KMS-11 (cell line): ENCODE data around the gene STK36.

Source experiments
- H2AFZ ChIP-seq: fragments of 200-600 bp; sonication (generic); 2 replicates; pipeline ENCODE4 v1.6.1; 2016; ENCODE audit warnings: antibody characterized with exemption, mixed run types, low read depth
- H3K27ac ChIP-seq: fragments of 200-600 bp; sonication (generic); 2 replicates; pipeline ENCODE4 v1.6.1; 2016; ENCODE audit warnings: mild to moderate bottlenecking, mixed run types
- H3K27me3 ChIP-seq: fragments of 200-600 bp; sonication (generic); 2 replicates; pipeline ENCODE4 v1.6.1; 2017; ENCODE audit warnings: mild to moderate bottlenecking, low read depth, mixed run types, moderate library complexity; ENCODE audit not compliant: insufficient read depth
- H3K36me3 ChIP-seq: fragments of 200-600 bp; sonication (generic); 2 replicates; pipeline ENCODE4 v1.6.1; 2017; ENCODE audit warnings: mild to moderate bottlenecking, mixed run types; ENCODE audit not compliant: insufficient read depth
- H3K4me1 ChIP-seq: fragments of 200-600 bp; sonication (generic); 2 replicates; pipeline ENCODE4 v1.6.1; 2016; ENCODE audit warnings: mild to moderate bottlenecking, low read depth, mixed run types; ENCODE audit not compliant: poor library complexity, severe bottlenecking
- H3K4me2 ChIP-seq: fragments of 200-600 bp; sonication (generic); 2 replicates; pipeline ENCODE4 v1.7.0; 2016; ENCODE audit warnings: mild to moderate bottlenecking, mixed run types
- H3K4me3 ChIP-seq: fragments of 200-600 bp; sonication (generic); IDR thresholded peaks from 2 replicates; pipeline ENCODE4 v1.6.1; 2017; ENCODE audit warnings: low read depth, low read length, mixed read lengths; ENCODE audit not compliant: insufficient read depth
- H3K79me2 ChIP-seq: fragments of 200-600 bp; sonication (generic); 2 replicates; pipeline ENCODE4 v1.6.1; 2016; ENCODE audit warnings: low read depth, mixed run types; ENCODE audit not compliant: insufficient read depth
- H3K9ac ChIP-seq: fragments of 200-600 bp; sonication (generic); 2 replicates; pipeline ENCODE4 v1.6.1; 2016; ENCODE audit warnings: mild to moderate bottlenecking, mixed run types
- H4K20me1 ChIP-seq: fragments of 200-600 bp; sonication (generic); 2 replicates; pipeline ENCODE4 v1.6.1; 2016; ENCODE audit warnings: mild to moderate bottlenecking, mixed run types; ENCODE audit not compliant: insufficient read depth
- TF ChIP-seq, protein P1 (sequence below): fragments of 200-600 bp; sonication (generic); conservative IDR thresholded peaks from 2 replicates; pipeline ENCODE4 v1.6.1; 2017; ENCODE audit warnings: low read depth, mild to moderate bottlenecking, antibody characterized with exemption, low read length, moderate library complexity, mixed read lengths

STK36 gene

DNA sequence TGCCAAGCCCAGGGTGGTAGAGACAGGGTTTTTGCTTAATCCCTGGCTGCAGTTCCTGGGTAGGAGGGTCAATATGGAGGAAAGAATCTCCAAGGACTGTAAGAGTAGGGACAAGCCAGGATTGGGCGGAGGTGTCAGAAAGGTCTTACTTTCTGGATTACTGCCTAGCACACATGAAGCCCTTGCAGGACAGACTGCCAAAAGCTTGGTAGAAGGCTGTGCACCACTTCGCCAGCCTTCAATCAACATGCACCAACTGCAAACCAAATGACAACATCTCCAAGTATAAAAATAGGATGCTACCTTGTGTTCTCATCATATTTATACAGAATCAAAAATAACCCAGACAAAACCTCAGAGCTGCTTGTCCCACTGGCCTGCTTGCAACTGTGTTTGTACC, 16.1 kb upstream of the STK36 start:
- Histone ChIP-seq H3K27me3 (no peaks in the 10 kb centered on the region), H3K9ac (no peak overlapping the region), H3K36me3 (0 out of 2 replicates have a peak, but pooled peaks cover 3% of the 10 kb centered on the region)

DNA sequence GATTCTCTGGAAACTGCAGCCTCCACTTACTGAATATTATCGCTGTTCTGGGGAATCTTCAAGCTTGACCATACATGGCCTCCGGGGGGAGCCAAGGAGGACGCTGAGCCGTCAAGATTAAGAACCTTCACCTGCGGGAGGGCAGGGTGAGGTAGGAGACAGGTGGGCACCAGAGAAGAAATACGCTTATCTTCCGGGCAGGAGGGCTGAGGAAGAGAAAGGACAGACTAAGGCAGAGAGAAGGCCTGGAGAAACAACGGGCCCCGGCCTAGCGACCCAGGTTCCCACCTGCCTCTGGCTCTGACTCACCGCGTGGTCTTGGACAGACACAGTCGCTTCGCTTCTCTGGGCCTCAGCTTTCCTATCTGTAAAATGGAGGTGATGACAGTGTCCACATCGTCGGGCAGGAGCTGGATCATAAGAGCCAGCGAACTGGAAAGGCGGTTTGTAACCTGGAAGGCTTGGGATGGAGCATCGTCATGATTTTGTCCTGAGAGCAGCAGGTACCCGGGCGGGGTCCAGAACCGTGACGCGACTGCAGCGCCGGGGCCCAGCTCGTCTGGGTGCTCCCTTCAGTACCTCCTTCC, 13.1 kb upstream of the STK36 start:
- peak overlapping the region; percentile 62 for H3K27ac ChIP-seq
- peaks cover 23% of the 10 kb centered on the region for H3K79me2 ChIP-seq
- H2AFZ ChIP-seq = peak overlapping the region; percentile 91
- TF ChIP-seq, protein P1, sequence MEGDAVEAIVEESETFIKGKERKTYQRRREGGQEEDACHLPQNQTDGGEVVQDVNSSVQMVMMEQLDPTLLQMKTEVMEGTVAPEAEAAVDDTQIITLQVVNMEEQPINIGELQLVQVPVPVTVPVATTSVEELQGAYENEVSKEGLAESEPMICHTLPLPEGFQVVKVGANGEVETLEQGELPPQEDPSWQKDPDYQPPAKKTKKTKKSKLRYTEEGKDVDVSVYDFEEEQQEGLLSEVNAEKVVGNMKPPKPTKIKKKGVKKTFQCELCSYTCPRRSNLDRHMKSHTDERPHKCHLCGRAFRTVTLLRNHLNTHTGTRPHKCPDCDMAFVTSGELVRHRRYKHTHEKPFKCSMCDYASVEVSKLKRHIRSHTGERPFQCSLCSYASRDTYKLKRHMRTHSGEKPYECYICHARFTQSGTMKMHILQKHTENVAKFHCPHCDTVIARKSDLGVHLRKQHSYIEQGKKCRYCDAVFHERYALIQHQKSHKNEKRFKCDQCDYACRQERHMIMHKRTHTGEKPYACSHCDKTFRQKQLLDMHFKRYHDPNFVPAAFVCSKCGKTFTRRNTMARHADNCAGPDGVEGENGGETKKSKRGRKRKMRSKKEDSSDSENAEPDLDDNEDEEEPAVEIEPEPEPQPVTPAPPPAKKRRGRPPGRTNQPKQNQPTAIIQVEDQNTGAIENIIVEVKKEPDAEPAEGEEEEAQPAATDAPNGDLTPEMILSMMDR = peak; percentile 65
- H3K4me2 ChIP-seq = peak overlapping the region; percentile 51
- H3K4me1 ChIP-seq = peaks cover 21% of the 10 kb centered on the region
- H3K9ac ChIP-seq = peak overlapping the region; percentile 88
- no peaks in the 10 kb centered on the region for H4K20me1 ChIP-seq
- H3K36me3 ChIP-seq = peaks cover 6% of the 10 kb centered on the region; the same call in 1 of the 2 replicates
- H3K4me3 ChIP-seq = no peak overlapping the region
- H3K27me3 ChIP-seq = no peaks in the 10 kb centered on the region

More for the DNA sequence above, 16.1 kb upstream of the STK36 start:
- no peak overlapping the region for H3K4me3 ChIP-seq
- peaks cover 23% of the 10 kb centered on the region for H3K79me2 ChIP-seq
- no peak overlapping the region for H2AFZ ChIP-seq
- no peak overlapping the region for H3K27ac ChIP-seq
- H3K4me2 ChIP-seq = no peak overlapping the region
- no peaks in the 10 kb centered on the region for H4K20me1 ChIP-seq
- TF ChIP-seq, protein P1 = no peak
- peaks cover 17% of the 10 kb centered on the region for H3K4me1 ChIP-seq

DNA sequence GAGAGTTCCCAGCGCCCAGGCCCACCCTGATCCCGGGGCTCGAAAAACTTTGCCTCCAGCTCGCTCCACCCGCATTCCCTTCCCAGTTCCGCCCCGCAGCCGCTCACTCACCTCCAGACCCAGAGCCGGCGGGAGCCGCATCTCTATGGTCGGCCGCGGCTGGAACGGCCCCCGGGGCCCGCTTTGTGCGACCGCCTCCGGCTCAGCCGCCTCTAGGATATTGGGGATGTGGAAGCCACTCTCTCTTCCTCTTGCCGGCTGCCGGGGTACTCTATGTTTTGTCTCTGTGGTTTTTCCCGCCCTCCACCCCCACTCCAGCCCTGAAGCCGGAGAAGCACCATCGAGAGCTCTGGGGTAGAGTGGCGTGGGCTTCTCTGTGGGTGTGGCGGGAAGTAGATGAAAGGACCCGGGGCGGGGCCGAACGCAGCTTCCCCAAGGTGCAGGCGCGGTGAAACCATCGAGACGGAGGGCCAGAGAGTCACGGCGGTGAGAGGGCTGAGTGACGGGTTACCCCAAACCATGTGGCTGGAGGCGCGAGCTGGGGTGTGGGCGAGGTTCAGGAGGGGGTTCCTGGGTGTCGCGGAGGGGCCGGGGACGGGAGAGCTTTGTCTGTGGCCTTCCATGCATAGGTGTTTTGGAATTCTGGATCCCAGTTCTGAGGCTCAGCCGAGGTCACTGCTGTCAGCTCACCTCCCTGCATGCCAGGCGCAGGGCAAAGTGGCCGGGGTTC, 12.5 kb upstream of the STK36 start, which contains the start of the genes BCS1L and ZNF142:
BCS1L (plus strand) TSS at position 426 of the 730 bp plus-strand sequence. CDS start 1,305 bp downstream, outside the sequence.
ZNF142 (minus strand) TSS at position 366 of the 730 bp plus-strand sequence. CDS start 3,194 bp downstream, outside the sequence.
- peaks cover 21% of the 10 kb centered on the region for H3K4me1 ChIP-seq
- H3K27ac ChIP-seq = peak within 1 kb of the TSS; percentile 62
- peak within 1 kb of the TSS; percentile 75 for H3K4me2 ChIP-seq
- H2AFZ ChIP-seq = peak within 1 kb of the TSS; percentile 91
- no peaks in the 10 kb centered on the region for H4K20me1 ChIP-seq
- peaks cover 6% of the 10 kb centered on the region; the same call in 1 of the 2 replicates for H3K36me3 ChIP-seq
- H3K4me3 ChIP-seq = no peak within 1 kb of the TSS
- peaks cover 23% of the 10 kb centered on the region for H3K79me2 ChIP-seq
- H3K27me3 ChIP-seq = no peaks in the 10 kb centered on the region
- TF ChIP-seq, protein P1 = no peak
- peak within 1 kb of the TSS; percentile 88 for H3K9ac ChIP-seq

DNA sequence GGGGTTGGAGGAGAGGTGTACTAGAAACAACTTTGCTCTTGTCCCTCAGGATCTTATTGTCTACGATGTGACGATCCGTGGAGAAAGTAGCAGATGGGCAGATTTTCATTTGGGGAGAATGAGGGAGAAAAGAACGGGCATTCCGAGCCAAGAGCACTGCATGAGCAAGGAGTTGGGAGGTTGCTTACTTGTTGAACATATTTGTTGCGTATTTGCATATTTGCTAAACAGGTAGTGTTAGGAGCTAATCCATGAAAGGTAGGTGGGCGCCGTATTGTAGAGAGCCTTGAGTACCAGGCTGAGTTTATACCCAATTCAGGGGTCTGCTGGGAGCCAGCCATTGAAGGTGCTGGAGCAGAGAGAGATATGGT, 11.9 kb upstream of the STK36 start:
- peak overlapping the region; percentile 75 for H3K4me2 ChIP-seq
- H3K4me1 ChIP-seq = peaks cover 21% of the 10 kb centered on the region
- H3K79me2 ChIP-seq = peaks cover 23% of the 10 kb centered on the region
- no peak overlapping the region for H3K4me3 ChIP-seq
- TF ChIP-seq, protein P1 = no peak
- H3K9ac ChIP-seq = peak overlapping the region; percentile 88
- H2AFZ ChIP-seq = peak overlapping the region; percentile 91
- peak overlapping the region; percentile 14; the same call in 1 of the 2 replicates for H3K27ac ChIP-seq
- peaks cover 6% of the 10 kb centered on the region; the same call in 1 of the 2 replicates for H3K36me3 ChIP-seq
- H4K20me1 ChIP-seq = no peaks in the 10 kb centered on the region
- H3K27me3 ChIP-seq = no peaks in the 10 kb centered on the region
